ENCODE measurements around the gene KCNQ1.

Gene KCNQ1

DNA sequence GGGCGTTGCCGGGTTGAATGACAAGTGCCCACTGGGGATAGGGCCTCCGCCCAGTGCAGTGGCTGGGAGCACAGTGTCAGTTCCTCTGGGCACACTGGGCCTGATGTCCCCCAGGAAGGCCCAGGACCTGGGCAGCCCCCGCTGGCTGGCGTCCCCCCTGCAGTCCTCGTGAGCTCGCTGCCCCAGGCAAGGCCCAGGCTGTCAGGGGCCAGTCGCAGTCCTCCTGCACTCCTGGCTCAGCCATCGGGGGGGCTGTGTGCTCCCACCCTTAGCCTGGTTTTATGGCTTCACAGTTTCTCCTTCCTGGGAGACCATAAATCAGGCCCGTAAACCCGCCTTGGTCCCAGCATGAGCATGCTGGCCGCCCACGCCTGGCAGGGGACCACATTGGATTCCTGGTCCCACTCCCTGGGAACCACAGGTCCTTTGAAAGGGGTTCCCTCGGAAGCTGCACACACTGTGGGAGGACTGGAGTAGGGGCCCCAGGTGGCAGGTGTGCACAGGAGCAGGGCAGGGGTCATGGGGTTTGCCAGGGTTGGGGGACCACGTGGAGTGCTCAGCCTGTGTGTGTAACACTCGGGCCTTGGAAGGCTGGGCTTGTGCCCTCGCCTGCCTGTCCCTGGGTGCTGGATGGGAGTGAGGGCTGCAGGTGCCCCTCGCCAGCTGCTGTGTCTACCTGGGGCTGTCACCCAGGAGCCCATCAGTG lies 141.4 kb downstream of the KCNQ1 start:
- DNase-seq = no peak

DNA sequence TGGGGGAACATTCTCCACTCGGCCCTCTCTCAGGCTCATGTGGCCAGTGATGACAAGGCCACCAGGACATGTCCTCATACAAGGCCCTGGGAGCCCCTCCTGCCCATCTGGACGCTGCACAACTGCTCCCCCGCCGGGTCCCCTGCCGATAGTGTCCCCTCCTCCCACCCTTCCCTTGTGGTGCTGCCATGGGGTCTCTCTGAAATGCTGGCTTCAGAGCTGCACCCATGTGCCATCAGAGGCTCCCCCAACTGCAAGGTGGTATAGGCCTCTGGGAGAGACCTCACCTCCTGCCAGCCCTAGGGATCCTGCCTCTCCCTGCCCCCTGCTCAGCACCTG lies 142.0 kb downstream of the KCNQ1 start:
- no peak for DNase-seq

DNA sequence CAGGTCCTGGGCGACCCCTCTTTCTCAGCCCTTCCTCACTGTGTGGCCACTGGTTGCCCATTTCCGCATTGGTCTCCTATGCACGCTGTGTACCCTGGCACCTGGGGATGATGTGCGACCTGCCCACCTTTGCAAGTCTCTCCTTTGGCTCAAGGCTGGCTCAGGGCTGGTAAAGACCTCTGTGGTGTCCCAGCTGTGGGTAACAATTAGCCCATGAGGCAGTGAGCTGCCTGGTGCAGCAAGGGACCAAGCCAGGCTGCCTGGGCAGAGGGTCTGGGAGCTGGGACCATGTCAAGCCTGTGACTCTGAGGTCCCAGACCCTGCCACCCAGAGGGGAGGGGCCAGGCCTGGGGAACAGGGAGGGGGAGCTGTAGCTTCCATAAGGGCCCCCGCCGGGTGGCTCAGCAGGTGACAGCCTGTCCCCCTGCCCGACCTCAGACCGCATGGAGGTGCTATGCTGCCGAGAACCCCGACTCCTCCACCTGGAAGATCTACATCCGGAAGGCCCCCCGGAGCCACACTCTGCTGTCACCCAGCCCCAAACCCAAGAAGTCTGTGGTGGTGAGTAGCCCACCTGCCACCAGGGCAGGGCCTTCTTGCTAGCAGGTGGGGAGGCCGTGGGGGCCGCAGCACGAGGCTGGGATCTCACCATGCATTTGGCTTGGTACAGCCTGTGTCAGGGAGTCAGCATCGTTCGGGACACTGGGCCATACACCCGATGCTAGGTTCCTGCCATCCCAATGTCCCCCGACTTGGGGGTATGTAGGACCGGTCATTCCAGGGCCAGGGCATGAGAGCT lies 142.5 kb downstream of the KCNQ1 start:
- DNase-seq = no peak

DNA sequence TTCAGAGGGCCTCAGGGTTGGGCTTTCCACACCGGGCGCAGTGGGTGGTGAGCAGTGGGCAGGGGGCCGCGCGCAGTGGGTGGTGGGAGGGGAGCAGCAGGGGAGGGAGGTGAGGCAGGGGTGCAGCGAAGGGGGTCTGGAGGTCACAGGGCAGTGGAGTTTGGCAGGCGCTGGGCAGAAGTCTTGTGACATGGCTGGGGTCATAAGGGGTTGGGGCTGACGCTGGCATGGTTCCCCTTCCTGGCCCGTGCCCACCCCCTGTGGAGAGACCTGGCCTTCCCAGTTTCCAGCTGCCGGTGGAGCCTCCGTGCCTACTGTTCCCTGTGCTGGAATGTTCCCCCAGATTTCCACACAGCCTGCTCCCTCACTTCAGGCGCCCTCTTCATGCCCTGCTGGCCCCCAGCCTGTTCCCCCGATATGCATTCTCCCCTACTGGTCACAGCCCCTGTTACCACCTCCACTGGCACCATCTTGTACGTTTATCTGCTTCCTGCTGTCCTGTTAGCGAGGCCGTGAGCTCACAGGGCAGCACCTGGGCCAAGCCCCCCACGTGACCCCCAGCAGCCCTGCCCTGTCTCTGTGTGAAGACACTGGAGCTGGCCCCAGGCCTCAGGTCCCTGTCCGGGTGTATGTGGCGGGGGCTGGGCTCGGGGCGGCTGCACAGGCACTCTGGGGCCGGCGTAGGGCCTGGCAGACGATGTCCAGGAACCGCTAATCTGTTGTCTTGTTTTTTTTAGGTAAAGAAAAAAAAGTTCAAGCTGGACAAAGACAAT lies 143.4 kb downstream of the KCNQ1 start:
- DNase-seq = no peak

DNA sequence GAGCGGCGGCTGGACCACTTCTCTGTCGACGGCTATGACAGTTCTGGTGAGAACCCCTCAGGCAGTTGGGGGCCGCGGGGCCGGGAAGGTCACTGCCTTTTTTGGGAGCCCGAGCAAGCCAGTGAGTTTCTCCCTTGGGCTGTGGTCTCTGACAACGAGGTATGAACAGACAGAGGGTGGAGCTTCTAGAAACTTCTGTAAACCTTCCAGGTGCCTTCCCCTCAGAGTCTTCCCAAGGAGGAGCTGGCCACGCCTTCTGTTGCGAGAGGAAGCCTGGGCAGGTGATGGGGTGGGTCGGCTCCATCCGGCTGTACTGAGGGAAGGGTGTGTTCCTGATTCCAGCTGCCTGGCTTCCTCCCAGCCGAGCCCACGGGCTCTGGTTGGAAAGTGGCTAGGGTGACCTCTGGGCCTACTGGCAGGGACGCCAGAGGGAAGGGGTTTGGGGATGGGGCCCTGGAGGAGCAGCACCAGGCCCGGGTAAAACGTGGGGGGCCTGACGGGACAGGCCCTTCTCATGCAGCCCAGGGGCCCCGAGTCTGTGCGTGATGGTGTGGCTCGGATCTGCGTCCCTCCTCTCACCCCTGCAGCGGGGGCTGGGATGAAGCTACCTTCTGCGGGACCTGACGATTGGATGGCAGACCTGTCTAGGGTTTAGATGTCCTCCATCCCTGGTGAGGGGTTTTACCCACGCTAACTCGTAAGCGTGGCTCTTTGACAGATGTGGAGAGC lies 144.2 kb downstream of the KCNQ1 start:
- no peak for DNase-seq

DNA sequence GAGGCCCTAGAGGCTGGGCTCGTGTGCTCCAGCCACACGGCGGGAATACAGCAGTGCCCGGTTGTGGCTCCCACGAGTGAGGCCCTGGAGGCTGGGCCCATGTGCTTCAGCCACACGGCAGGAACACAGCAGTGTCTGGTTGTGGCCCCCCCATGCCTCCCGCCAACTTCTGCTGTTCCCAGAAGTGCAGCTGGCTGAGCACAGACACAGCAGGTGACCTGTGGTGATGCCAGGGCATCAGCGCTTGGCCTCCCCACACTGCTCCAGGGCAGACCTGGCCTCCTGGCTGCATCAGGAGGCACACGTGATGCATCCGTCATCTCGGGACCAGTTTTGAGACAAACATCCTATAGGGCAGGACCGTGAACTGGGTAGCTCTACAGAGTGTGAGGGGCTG lies 144.7 kb downstream of the KCNQ1 start:
- DNase-seq = no peak

DNA sequence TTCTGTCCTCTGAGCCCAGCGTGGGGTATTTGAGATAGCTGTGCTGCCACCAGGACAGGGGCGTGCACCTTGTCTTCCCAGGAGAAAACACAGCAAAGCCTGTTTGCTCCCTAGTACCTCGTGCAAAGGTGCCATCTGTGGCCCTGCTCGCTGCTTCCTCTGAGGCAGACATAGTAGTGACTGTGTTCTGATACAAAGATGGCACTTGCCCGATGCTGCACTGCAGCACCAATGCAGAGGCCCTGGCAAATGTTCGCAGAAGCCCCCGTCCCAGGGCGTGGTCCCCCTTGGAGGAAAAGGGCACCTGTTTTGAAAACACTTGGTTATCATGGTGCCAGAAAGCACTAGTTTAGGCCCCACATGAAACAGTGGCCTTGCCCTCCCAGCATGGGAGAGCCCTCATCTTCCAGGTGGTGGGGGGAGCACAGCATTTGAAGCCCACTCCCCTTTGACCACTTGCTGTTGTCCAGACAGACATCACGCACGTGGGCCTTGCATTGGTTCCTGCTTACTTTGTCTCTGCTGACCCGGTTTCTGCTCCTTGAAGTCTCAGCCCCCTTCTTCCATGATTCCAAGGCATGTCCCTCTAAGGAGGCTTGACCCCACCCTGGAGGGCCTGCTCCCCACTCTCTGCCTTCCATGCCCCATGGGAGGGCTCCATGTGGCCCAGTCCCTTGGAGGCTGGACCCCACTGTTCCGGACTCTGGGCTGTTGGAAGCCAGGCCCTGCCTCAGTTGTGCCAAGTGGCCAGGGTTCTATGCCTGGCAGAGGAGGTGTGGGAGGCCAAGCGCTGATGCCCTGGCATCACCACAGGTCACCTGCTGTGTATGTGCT lies 145.5 kb downstream of the KCNQ1 start:
- no peak for DNase-seq

DNA sequence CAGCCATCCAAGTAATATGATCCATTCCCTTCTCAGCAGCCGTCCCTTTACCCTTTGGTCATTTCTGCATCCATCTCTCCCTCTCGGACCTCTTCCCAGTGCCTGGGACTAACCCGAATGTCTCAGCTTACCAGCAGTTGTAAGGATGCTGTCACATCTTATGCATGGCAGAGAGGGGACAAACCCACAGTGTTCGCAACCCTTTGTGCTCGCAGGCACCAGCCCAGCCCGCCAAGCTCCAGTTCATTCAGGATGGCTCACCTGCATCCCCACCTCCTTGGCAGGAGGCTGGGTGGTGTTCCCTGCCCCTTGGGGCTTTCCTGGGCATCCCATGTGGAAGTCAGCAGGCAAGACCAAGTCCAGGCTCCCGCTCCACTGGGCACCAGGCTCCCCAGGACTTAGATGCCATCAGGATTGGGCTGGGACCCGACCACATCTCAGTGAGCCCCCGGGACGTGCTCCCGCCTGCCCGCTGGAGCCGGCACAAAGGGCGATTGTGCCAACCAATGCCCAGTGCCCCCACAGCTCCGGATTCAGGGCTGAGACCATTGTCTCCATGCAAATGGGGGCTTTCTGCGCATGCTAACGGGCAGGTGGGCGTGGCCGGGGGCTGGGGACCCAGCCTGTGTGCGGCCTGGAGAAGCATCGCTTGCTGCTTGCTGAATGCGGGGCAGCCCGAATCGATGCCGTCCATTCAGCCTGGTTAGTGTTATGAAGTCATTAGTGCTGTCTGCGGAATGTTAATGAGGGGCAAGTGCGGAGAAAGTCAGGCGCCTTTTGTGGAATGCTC lies 146.4 kb downstream of the KCNQ1 start:
- DNase-seq = no peak

DNA sequence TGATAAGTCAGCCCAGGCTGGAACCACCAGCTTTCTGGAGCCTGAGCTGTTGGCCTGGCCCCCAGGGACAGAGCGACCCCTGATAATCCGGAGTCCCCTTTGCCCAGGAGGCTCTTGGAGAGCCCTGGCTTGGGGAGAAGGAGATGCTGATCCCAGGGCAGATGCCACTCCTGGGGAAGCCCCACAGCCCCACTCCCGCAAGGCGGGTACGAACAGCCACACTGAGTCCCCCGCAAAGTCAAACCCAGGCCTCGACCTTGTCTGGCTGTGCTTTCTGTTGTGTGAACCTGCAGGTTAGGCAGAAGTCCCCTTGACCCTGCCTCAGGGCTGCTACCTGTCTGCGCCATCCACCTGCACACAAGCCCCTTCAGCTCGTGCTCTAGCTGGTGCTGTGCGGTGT lies 147.0 kb downstream of the KCNQ1 start:
- no peak for DNase-seq

DNA sequence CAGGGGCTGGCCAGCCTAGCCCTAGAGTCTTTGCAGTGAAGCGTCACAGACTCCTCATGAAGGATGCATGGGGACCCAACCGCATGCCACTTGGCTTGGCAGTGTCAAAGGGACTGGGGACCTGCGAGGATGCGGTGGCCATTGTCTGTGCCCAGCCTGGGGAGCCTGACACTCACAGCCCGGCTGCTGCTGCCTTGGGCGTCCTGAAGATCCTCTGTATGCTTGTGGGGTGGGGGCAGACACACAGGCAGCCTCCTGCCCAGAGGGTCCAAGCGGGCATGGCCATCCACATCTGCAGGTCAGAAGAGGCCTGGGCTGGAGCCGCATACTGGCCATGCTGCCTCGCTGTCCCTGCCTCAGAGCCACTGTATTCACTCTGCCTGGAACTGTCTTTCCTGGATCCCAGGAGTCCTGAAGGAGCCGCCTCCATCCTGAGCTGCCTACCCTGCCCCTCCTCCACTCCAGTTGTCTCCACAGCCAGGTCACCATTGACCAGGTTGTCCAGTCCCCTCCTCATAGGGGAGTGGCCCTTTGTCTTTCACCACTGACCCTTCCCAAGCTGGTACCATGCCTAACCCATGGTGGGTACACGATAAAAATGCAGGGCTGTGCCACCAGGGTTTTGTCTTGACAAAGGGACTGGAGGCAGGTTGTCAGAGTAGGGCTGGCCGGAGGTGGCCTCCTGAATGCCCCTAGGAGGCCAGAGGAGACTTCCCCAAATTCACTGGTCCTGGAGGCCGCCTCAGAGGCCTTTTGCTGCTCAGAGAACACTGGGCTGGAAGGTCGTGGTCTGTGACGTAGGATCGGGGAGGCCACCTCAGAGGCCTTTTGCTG lies 148.0 kb downstream of the KCNQ1 start:
- DNase-seq = no peak

DNA sequence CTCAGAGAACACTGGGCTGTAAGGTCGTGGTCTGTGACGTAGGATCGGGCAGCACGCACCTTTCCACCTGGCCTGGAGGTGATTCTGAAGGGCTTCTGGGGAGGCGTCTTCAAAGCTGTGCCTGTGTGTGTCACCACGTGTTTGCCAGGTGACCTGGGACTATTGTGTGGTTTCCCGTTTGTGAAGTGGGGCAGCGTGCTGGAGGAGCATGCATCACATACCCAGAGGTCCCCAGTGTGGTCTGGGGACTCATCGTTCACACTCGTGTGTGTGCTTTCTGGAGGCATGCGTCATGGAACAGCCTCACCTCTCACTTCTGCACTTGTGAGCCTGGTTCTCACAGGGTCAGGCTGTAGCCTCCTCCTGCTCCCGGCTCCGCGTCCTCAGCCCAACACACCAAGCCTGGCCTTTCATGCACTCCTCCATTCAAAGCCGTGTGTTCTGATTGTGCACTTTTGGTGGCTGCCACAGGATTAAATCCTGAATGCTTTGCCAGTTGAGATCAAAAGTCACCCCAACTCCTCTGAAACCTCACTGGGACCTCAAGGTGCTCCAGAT lies 148.7 kb downstream of the KCNQ1 start:
- DNase-seq = no peak

DNA sequence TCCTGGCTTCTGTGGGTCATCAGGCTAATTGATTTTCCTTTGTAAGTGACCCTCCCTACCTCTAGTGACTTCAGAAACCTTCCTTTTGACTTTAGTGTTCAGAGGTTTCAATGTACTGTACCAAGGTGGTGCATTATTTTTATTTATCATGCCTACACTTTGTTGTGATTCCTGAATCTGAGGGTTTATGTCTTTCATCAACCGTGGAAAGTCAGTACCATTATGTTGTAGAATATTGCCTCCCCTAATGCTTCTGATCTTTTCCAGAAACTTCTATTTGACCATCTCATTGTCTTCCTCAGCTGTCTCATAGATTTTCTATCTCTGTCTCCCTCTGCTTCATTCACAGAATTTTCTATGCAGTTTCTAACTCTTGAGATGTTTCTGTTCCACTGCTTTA lies 149.5 kb downstream of the KCNQ1 start:
- no peak for DNase-seq

DNA sequence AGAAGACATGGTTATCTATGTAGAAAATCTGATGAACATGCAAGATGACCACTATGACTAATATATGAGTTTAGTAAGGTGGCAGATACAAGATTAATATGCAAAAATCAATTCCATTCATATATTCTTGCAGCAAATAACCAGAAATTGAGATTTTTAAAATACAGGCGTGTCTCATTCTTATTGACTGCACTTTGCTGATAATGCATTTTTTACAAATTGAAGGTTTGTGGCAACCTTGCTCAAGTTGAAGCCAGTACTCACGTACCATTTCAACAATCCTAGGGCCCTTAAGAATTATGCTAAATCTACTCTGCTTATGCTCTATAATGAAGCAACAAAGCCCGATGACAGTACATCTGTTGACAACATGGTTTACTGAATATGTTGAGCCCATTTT lies 150.4 kb downstream of the KCNQ1 start:
- DNase-seq = no peak

DNA sequence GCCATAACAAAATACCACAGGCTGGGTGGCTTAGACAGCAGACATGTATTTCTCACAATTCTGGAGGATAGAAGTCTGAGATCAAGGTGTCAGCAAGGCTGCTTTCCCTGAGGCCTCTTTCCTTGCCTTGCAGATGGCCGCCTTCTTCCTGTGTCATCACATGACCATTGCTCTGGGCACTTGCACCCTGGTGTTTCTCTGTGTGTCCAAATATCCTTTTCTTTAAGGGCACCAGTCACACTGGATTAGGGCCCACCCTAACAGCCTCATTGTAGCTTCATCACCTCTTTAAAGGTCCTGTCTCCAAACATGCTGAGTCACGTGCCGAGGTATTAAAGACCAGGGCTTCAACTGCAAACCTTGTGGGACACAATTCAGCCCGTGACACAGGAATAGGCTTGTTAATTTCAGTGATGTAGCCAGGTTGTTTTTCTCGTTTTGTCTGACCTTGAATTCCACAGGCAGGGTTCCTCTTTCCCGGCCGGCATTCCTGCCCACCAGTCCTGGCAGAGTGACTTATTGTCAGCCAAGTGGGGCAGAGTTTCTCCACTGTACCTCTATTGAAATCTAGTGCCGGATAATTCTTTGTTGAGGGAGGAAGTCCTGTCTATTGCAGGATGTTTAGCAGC lies 154.9 kb downstream of the KCNQ1 start:
- DNase-seq = no peak

DNA sequence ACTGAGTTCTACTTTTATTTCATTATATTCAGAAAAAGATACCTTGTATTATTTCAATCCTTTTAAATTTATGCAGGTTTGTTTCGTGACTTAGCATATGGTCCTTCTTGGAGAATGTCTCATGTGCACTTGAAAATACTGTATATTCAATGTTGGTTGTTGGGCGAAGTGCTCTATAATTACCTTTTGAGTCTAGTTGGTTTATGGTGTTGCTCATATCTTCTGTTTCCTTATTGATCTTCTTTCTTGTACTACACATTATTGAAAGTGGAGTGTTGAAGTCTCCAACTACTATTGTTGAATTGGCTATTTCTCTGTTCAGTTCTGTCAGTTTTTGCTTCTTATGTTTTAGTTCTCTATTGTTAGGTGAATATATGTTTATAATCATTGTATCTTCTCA lies 164.5 kb downstream of the KCNQ1 start:
- no peak for DNase-seq

DNA sequence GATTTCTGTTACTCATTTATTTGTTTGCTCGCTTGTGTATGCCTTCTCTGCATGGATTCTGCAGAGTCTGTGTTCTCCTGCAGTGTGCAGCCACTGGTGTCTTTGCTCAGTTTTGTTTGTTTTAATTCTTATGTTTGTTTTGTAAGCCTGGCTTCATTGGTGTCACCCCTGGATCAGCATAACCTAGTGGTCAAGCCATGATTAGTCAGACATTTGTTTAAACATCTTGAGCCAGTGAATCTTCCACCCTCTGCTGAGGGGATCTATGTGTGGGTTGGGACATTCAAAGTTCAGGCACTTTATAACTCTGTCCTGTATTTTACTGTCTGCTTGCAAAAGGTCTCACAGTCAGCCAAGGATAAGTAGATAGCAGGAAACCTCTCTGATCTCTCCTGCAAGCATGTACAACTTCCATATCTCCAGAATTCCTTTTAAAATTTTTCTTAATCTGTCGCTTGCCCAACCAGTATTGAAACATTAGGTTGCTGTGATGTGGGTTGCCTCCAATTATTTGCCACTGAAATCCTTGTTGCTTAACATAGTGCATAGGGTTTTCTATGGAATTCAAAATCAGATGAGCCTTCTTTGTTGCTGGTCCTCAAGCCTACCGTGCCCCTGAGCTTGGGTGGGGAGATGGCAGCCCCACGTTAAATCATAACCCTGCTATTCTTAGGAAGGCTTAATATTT lies 168.2 kb downstream of the KCNQ1 start:
- peak; percentile 59 for DNase-seq

DNA sequence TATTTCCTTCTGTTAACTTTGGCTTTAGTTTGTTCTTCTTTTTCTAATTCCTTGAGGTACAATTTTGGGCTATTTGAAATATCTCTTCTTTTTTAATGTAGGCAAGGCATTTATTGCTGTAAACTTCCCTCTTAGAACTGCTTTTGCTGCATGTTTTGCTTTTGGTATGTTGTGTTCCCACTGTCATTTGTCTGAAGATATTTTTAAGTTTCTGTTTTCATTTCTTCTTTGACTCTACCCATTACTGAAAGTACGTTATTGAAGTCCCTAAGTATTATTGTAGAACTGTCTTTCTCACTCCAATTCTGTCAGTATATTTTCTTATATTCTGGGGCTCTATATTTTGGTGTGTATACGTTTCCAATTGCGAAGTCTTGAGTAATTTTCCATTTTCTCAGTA lies 177.1 kb downstream of the KCNQ1 start:
- DNase-seq = no peak

DNA sequence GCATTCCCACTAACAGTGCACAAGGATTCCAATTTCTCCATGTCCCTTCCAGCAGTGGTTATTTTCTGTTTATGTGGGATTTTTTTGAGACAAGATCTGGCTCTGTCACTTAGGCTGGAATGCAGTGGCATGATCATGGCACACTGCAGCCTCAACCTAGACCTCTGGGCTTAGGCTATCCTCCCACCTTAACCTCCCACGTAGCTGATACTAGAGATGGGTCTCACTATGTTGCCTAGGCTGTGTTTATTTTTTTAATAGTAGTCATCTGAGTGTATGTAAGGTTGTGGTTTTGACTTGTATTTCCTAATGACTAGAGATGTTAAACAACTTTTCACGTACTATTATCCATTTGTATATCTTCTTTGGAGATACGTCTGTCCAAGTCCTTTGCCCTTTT lies 180.4 kb downstream of the KCNQ1 start:
- no peak for DNase-seq

DNA sequence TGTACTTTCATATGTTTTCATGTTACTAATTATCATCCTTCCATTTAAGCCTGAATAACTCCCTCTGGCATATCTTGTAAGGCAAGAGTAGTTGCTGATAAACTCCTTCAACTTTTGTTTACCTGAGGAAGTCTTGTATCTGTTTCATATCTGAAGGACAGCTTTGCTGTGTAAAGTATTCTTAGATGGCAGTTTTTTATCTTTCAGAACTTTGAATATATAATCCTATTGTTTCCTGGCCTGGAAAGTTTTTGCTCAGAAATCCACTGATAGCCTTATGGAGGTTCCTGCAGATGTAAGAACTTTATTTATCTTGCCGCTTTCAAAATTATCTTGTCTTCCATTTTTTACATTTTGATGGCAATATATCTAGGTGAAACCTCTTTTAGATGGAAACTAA lies 185.9 kb downstream of the KCNQ1 start:
- no peak for DNase-seq
